ENCODE measurements around the gene GABRB1. TPM values are rescaled to one million over a fixed set of nuclear protein-coding genes. Genes with fewer than 3 reads are reported as not detected.
A peak's percentile ranks its signal among the peaks of the same experiment; 100 is the strongest.

Gene GABRB1
- total and polyA plus RNA-seq, 2 experiments from 2014 or later: 0.42 to 1.1 TPM

GRCh38 chr4:47031751-47032404, 511 bp downstream of the GABRB1 start:
- TF ChIP-seq, protein P1, sequence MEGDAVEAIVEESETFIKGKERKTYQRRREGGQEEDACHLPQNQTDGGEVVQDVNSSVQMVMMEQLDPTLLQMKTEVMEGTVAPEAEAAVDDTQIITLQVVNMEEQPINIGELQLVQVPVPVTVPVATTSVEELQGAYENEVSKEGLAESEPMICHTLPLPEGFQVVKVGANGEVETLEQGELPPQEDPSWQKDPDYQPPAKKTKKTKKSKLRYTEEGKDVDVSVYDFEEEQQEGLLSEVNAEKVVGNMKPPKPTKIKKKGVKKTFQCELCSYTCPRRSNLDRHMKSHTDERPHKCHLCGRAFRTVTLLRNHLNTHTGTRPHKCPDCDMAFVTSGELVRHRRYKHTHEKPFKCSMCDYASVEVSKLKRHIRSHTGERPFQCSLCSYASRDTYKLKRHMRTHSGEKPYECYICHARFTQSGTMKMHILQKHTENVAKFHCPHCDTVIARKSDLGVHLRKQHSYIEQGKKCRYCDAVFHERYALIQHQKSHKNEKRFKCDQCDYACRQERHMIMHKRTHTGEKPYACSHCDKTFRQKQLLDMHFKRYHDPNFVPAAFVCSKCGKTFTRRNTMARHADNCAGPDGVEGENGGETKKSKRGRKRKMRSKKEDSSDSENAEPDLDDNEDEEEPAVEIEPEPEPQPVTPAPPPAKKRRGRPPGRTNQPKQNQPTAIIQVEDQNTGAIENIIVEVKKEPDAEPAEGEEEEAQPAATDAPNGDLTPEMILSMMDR (IDR thresholded peaks at IDR 0.05; ENCODE audit: low read depth, low read length): no peak
- peak in 1 of 2 donors; percentile 7 for DNase-seq (ENCODE audit: low read depth in 1 of 2, low spot score in 1 of 2)
- Histone ChIP-seq H3K36me3 (no peaks in the 10 kb centered on the region), H3K9me3 (ENCODE audit: low read depth) (no peaks in the 10 kb centered on the region), H3K27ac (no peak overlapping the region), H3K4me1 (ENCODE audit: low read depth) (no peaks in the 10 kb centered on the region), H3K4me3 (peak overlapping the region; percentile 66), H3K27me3 (peaks cover 19% of the 10 kb centered on the region)

DNA sequence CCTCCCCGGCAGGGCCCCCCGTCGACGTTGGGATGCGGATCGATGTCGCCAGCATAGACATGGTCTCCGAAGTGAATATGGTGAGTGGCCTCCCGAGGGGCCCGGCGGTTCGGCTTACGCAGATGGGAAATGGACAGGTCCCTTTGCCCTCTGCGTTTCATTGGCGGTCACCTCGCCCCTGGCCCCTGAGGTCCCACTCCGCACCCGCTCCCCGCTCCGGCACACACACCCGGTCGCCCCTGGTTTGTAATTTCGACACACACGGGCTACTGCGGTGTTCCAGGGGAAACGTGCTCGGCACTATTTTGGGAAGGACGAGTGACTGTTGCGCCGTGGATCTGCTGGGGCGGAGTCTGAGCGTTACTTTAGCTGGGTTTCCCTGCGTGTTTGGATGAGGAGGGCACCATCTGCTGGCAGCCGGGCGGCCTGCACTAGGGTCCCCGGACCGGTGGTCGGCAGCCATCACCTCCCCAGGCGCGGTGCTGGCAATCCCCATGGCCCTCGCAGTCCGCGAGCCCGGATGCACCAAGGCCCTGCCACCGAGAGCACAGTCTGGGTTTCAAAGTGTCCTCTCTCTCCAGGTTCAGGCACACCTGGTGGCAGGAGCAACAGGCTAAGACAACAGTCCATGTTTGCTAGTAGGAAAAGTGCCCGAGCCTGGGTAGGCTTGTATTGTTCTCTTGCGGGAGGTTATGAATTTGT, 1.2 kb downstream of the GABRB1 start:
- peak overlapping the region; percentile 66 for H3K4me3 ChIP-seq
- TF ChIP-seq, protein P1 (IDR thresholded peaks at IDR 0.05; ENCODE audit: low read depth, low read length): peak; percentile 79
- DNase-seq (ENCODE audit: low read depth in 1 of 2, low spot score in 1 of 2): peak; percentile 65 to 87

GRCh38 chr4:47038263-47038662, 6.9 kb downstream of the GABRB1 start:
- Histone ChIP-seq H3K4me1 (ENCODE audit: low read depth) (no peaks in the 10 kb centered on the region), H3K36me3 (no peaks in the 10 kb centered on the region), H3K9me3 (ENCODE audit: low read depth) (no peaks in the 10 kb centered on the region), H3K27me3 (peaks cover 5% of the 10 kb centered on the region), H3K27ac (no peak overlapping the region), H3K4me3 (no peak overlapping the region)
- DNase-seq (ENCODE audit: low read depth in 1 of 2, low spot score in 1 of 2): no peak
- TF ChIP-seq, protein P1 (IDR thresholded peaks at IDR 0.05; ENCODE audit: low read depth, low read length): no peak

More for the DNA sequence above, 1.2 kb downstream of the GABRB1 start:
- Histone ChIP-seq H3K4me1 (ENCODE audit: low read depth) (no peaks in the 10 kb centered on the region), H3K27ac (no peak overlapping the region), H3K27me3 (peaks cover 19% of the 10 kb centered on the region), H3K9me3 (ENCODE audit: low read depth) (no peaks in the 10 kb centered on the region), H3K36me3 (no peaks in the 10 kb centered on the region)

DNA sequence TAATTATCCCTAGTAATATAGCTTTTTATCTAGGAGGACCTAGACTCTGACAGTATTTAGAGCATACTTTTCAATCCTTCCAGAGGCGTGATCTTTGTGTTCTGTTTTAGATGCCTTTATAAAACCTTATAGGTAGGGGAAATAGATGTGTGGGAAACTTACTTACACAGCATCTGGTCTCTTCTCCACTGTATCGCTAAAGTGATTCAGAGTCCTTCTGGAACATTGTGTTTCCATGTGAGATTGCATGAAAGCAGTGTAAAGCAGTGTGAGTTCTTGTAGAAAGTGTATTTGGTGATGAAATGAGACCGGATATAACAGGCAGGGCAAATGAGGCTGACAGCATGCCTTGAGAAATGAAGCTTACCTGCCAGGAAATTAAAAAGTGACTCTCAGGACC, 9.5 kb downstream of the GABRB1 start:
- TF ChIP-seq, protein P1 (IDR thresholded peaks at IDR 0.05; ENCODE audit: low read depth, low read length): no peak
- H3K27me3 ChIP-seq: no peaks in the 10 kb centered on the region
- no peak for DNase-seq (ENCODE audit: low read depth in 1 of 2, low spot score in 1 of 2)
- H3K4me3 ChIP-seq: no peak overlapping the region
- no peaks in the 10 kb centered on the region for H3K36me3 ChIP-seq
- H3K9me3 ChIP-seq (ENCODE audit: low read depth): no peaks in the 10 kb centered on the region
- H3K4me1 ChIP-seq (ENCODE audit: low read depth): no peaks in the 10 kb centered on the region
- no peak overlapping the region for H3K27ac ChIP-seq

- DNase-seq (ENCODE audit: low read depth in 1 of 2, low spot score in 1 of 2): no peak
- Histone ChIP-seq H3K9me3 (ENCODE audit: low read depth) (no peaks in the 10 kb centered on the region), H3K27me3 (no peaks in the 10 kb centered on the region), H3K4me3 (no peak overlapping the region), H3K27ac (no peak overlapping the region), H3K36me3 (no peaks in the 10 kb centered on the region), H3K4me1 (ENCODE audit: low read depth) (no peaks in the 10 kb centered on the region)
- TF ChIP-seq, protein P1 (IDR thresholded peaks at IDR 0.05; ENCODE audit: low read depth, low read length): no peak
Measured at GRCh38 chr4:47043821-47044220, 12.5 kb downstream of the GABRB1 start.

Data from cardiac muscle cell (in vitro differentiated cells and primary cell).